GM19099 (cell line): ENCODE measurements around the gene NFIL3.

Source experiments
- POLR2A ChIP-seq: IDR thresholded peaks from 3 replicates; pipeline ENCODE4 v1.6.1; 2011; ENCODE audit warnings: low read depth; ENCODE audit not compliant: insufficient read length; ENCODE audit errors: extremely low read depth

Gene NFIL3

GRCh38 chr9:91412941-91413340 is 10.7 kb downstream of the NFIL3 start:
- no peak for TF ChIP-seq POLR2A

GRCh38 chr9:91411096-91411771 is 12.4 kb downstream of the NFIL3 start:
- TF ChIP-seq POLR2A: no peak

GRCh38 chr9:91410161-91410560 is 13.5 kb downstream of the NFIL3 start:
- no peak for TF ChIP-seq POLR2A

- TF ChIP-seq POLR2A: no peak
Observed at GRCh38 chr9:91408475-91408874, 15.2 kb downstream of the NFIL3 start.

- no peak for TF ChIP-seq POLR2A
Observed at GRCh38 chr9:91407580-91408318, 15.9 kb downstream of the NFIL3 start.

- TF ChIP-seq POLR2A: no peak
Observed at GRCh38 chr9:91405343-91406077, 18.1 kb downstream of the NFIL3 start.

GRCh38 chr9:91403665-91404543 is 19.7 kb downstream of the NFIL3 start:
- no peak for TF ChIP-seq POLR2A

GRCh38 chr9:91398926-91399325 is 24.7 kb downstream of the NFIL3 start:
- TF ChIP-seq POLR2A: no peak

GRCh38 chr9:91395553-91396471 is 27.8 kb downstream of the NFIL3 start:
- TF ChIP-seq POLR2A: no peak

- TF ChIP-seq POLR2A: no peak
Observed at GRCh38 chr9:91395106-91395552, 28.5 kb downstream of the NFIL3 start.

GRCh38 chr9:91393826-91394225 is 29.8 kb downstream of the NFIL3 start:
- TF ChIP-seq POLR2A: no peak

GRCh38 chr9:91392435-91392834 is 31.2 kb downstream of the NFIL3 start:
- TF ChIP-seq POLR2A: no peak

GRCh38 chr9:91391818-91392217 is 31.8 kb downstream of the NFIL3 start:
- no peak for TF ChIP-seq POLR2A

GRCh38 chr9:91391412-91391811 is 32.2 kb downstream of the NFIL3 start:
- no peak for TF ChIP-seq POLR2A
